ENCODE results near the gene MYCBPAP.

The MYCBPAP gene

GRCh38 chr17:50491505-50491904 is 16.7 kb upstream of the MYCBPAP start:
- no peak for DNase-seq (ENCODE audit: low read depth)

GRCh38 chr17:50492214-50492613 is 16.0 kb upstream of the MYCBPAP start:
- no peak for DNase-seq (ENCODE audit: low read depth)

GRCh38 chr17:50493744-50494143 is 14.5 kb upstream of the MYCBPAP start:
- DNase-seq (ENCODE audit: low read depth): no peak

GRCh38 chr17:50495217-50495823 is 12.9 kb upstream of the MYCBPAP start:
- no peak for DNase-seq (ENCODE audit: low read depth)

- DNase-seq (ENCODE audit: low read depth): no peak
These were observed 12.3 kb upstream of the MYCBPAP start for GRCh38 chr17:50495918-50496317.

- no peak for DNase-seq (ENCODE audit: low read depth)
These were observed 10.0 kb upstream of the MYCBPAP start for GRCh38 chr17:50498021-50498874.

GRCh38 chr17:50499270-50499669 is 9.0 kb upstream of the MYCBPAP start:
- DNase-seq (ENCODE audit: low read depth): no peak

GRCh38 chr17:50499721-50500120 is 8.5 kb upstream of the MYCBPAP start:
- DNase-seq (ENCODE audit: low read depth): no peak

- DNase-seq (ENCODE audit: low read depth): no peak
These were observed 7.2 kb upstream of the MYCBPAP start for GRCh38 chr17:50501054-50501453.

- DNase-seq (ENCODE audit: low read depth): no peak
These were observed 5.8 kb upstream of the MYCBPAP start for GRCh38 chr17:50502301-50502990.

- DNase-seq (ENCODE audit: low read depth): no peak
These were observed 2.6 kb upstream of the MYCBPAP start for GRCh38 chr17:50505591-50506130.

GRCh38 chr17:50506298-50506697 is 1.9 kb upstream of the MYCBPAP start:
- no peak for DNase-seq (ENCODE audit: low read depth)

GRCh38 chr17:50508573-50509460 is 578 bp downstream of the MYCBPAP start:
- DNase-seq (ENCODE audit: low read depth): no peak

GRCh38 chr17:50511058-50511457 is 2.8 kb downstream of the MYCBPAP start:
- peak; percentile 13 for DNase-seq (ENCODE audit: low read depth)

GRCh38 chr17:50513495-50513894 is 5.3 kb downstream of the MYCBPAP start:
- no peak for DNase-seq (ENCODE audit: low read depth)

- no peak for DNase-seq (ENCODE audit: low read depth)
These were observed 6.1 kb downstream of the MYCBPAP start for GRCh38 chr17:50514388-50514787.

- no peak for DNase-seq (ENCODE audit: low read depth)
These were observed 6.9 kb downstream of the MYCBPAP start for GRCh38 chr17:50514936-50515702.

GRCh38 chr17:50517011-50517410 is 8.8 kb downstream of the MYCBPAP start:
- no peak for DNase-seq (ENCODE audit: low read depth)

GRCh38 chr17:50517504-50518383 is 9.5 kb downstream of the MYCBPAP start:
- DNase-seq (ENCODE audit: low read depth): no peak

Data from activated T-helper 9 cell treated with anti-CD3 and anti-CD28 coated beads, Interleukin-2, amount 50 U/mL, for 16 hours (primary cell).